ENCODE data around the gene MBP. TPM values are rescaled to one million over a fixed set of nuclear protein-coding genes. Genes with fewer than 3 reads are reported as not detected.

The MBP gene
- total and polyA plus RNA-seq, 2 of the 13 experiments (the other 11 are each of a cell fraction or from before 2014, with no cell fraction given): 5.0 to 8.5 TPM

GRCh38 chr18:77123320-77124231 is 9.0 kb downstream of the MBP start (continued):
- TF ChIP-seq AFF4 (CRISPR knock-in tag; IDR thresholded peaks at IDR 0.05) (no peak), ZIK1 (CRISPR knock-in tag; IDR thresholded peaks at IDR 0.05; ENCODE audit: borderline replicate concordance, low read depth) (no peak), HMG20B (CRISPR knock-in tag; conservative IDR thresholded peaks at IDR 0.05) (no peak), SP140L (CRISPR knock-in tag; IDR thresholded peaks at IDR 0.05; ENCODE audit: borderline replicate concordance) (no peak), MIER3 (CRISPR knock-in tag; IDR thresholded peaks at IDR 0.05; ENCODE audit: borderline replicate concordance) (no peak)

- ATAC-seq (no peak), FAIRE-seq (no peak), DNase-seq (ENCODE audit: low spot score) (no peak)
- H3K79me2 ChIP-seq (ENCODE audit: insufficient read depth, low read length): no peaks in the 10 kb centered on the region
- H3K9ac ChIP-seq (ENCODE audit: insufficient read depth, low read depth, low read length): no peak overlapping the region
- TF ChIP-seq ZNF264 (CRISPR knock-in tag; IDR thresholded peaks at IDR 0.05) (no peak), GTF3A (CRISPR knock-in tag; conservative IDR thresholded peaks at IDR 0.05) (no peak), TBX3 (IDR thresholded peaks at IDR 0.05; ENCODE audit: borderline replicate concordance) (no peak), ZMYM3 (CRISPR knock-in tag; IDR thresholded peaks at IDR 0.05) (no peak), EP300 (IDR thresholded peaks at IDR 0.05; ENCODE audit: low read depth in 2 of 2, low read length in 2 of 2) (no peak), EP300 (CRISPR knock-in tag; IDR thresholded peaks at IDR 0.05; ENCODE audit: borderline replicate concordance) (no peak), ZBTB1 (CRISPR knock-in tag; IDR thresholded peaks at IDR 0.05; ENCODE audit: borderline replicate concordance) (no peak)
- intact Hi-C loops (cut with micrococcal nuclease; ENCODE audit: unreplicated experiment): no loop called here
- no peak overlapping the region for H3K4me2 ChIP-seq (ENCODE audit: low read depth, low read length)
- in situ Hi-C loops (cut with HindIII; ENCODE audit: extremely low pct_ligation_motif_present, low pct_unique_long_range_greater_than_20kb): no loop called here
- no peaks in the 10 kb centered on the region for H3K27me3 ChIP-seq (ENCODE audit: control insufficient read depth in 1 of 2, insufficient read depth in 2 of 2, low read length in 2 of 2)
- H4K20me1 ChIP-seq (ENCODE audit: insufficient read depth, low read length): no peaks in the 10 kb centered on the region
- H3K4me3 ChIP-seq (replicated peaks in 1 of 3; ENCODE audit: insufficient read depth in 1 of 3, low read depth in 2 of 3, low read length in 3 of 3): no peak overlapping the region
- no peak overlapping the region for H2AFZ ChIP-seq (ENCODE audit: low read length)
- 98% methylated on average over 3 of the region's 3 CpGs for WGBS (ENCODE audit: low lambda C conversion rate)
- no peaks in the 10 kb centered on the region for H3K9me3 ChIP-seq (ENCODE audit: low read length)
- H3K4me1 ChIP-seq (ENCODE audit: insufficient read depth, low read length): peaks cover 25% of the 10 kb centered on the region
- no peaks in the 10 kb centered on the region for H3K36me3 ChIP-seq (replicated peaks in 1 of 2; ENCODE audit: control insufficient read depth in 1 of 2, insufficient read depth in 2 of 2, low read length in 2 of 2)
- ChIA-PET POLR2A (no interaction called here), CTCF (ENCODE audit: low intra/inter-chr PET ratio, low total read pairs) (no interaction called here)
- BruUV-seq (replicated peaks): no TSS peak
- H3K27ac ChIP-seq (ENCODE audit: extremely low read length, insufficient read depth, low read length): no peak overlapping the region
These were observed 11.1 kb downstream of the MBP start for GRCh38 chr18:77121523-77121922.

Data from HepG2 (cell line).